ENCODE measurements around the gene PLXNA1.

PLXNA1 gene

DNA sequence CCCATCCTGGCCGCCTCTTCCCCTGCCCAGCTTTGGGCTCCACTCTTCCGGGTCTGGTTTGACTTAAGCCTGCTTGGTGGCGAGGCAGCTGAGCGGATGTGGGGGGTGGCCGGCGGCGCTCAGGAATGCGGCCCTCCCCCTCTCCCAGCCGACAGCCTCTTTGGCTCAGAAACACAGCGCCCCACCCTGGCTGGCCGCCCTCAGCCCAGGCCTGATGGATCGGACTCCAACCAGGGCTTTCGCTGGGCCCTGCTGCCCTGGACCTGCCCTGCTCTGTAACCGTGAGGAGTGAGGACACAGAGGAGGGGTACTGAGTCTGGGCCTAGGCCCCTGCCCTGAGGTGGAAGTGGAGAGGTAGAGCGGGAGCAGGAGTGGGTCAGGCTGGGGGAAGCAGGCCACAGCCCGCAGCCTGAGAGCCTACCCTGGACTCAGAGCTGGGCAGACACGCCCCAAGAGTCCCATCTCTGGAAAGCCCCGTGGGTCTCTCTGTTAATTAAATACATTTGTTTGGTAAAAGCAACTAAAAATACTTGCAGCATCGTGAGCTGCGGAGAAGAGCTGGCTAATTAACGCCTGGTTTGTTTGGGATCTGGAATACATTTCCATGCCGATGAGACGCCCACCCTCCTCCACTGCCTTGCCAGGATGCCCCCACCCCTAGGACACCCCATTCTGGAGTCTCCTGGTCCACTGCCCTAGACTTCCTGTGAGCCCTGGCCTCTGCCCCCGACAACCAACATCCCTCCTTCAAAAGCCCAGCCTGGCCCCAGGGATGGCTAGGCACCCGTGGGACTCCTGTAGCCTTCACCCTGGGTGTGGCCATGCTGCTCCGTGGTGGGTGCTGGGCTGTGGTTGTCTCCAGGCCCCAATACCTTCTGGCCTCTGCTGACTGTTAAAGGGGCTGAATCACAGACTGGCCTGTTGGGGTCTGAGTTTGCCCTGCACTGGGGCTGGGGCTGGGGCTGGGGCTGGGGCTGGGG lies 19.6 kb downstream of the PLXNA1 start:
- TF ChIP-seq, protein P1, sequence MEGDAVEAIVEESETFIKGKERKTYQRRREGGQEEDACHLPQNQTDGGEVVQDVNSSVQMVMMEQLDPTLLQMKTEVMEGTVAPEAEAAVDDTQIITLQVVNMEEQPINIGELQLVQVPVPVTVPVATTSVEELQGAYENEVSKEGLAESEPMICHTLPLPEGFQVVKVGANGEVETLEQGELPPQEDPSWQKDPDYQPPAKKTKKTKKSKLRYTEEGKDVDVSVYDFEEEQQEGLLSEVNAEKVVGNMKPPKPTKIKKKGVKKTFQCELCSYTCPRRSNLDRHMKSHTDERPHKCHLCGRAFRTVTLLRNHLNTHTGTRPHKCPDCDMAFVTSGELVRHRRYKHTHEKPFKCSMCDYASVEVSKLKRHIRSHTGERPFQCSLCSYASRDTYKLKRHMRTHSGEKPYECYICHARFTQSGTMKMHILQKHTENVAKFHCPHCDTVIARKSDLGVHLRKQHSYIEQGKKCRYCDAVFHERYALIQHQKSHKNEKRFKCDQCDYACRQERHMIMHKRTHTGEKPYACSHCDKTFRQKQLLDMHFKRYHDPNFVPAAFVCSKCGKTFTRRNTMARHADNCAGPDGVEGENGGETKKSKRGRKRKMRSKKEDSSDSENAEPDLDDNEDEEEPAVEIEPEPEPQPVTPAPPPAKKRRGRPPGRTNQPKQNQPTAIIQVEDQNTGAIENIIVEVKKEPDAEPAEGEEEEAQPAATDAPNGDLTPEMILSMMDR (IDR thresholded peaks at IDR 0.05), result no peak

DNA sequence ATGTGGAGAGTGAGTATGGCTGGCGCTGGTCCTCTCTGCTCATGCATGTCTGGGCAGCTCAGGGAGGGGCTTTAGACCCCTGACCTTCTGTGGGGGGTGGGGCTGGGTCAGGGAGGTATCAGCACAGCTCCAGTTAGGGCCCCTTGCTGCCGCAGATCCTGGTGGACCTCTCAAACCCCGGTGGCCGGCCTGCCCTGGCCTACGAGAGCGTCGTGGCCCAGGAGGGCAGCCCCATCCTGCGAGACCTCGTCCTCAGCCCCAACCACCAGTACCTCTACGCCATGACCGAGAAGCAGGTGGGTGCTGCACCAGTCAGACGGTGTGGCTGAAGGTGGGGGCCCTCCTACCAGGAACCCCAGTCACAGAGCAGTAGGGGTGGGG lies 20.2 kb downstream of the PLXNA1 start:
- TF ChIP-seq, protein P1 (IDR thresholded peaks at IDR 0.05), result no peak

DNA sequence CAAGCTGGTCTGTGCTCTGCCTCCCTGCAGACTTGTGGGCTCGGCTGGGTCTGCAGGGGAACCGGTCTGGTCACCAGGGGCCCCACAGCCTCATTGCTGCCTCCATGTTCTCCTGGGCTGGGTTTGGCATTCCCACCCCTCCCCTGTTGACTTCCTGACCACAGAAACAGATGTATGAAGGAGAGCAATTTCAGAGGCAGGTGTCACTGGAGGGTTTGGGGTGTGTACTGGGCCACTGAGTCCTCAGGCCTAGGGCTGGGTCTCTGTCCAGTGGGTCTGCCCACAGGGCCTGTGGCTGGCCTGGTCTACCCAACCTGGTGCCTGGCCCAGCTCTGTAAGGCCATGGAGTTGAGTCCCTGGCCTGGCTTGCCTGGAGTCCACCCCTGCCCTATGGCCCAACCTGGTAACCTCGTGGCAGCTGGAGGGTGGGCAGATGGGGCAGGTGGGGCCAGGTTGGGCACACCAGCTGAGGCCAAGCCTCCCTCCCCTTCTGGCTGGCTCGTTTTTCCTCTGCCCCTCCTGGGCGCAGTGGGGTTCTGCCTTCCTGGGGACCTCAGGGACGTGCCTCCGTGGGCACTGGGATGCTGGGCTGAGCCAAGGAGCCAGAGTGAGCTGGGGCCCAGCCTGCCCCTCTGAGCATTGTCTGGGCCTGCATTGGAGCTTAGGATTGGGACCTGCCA lies 20.8 kb downstream of the PLXNA1 start:
- TF ChIP-seq, protein P1 (IDR thresholded peaks at IDR 0.05), result no peak

DNA sequence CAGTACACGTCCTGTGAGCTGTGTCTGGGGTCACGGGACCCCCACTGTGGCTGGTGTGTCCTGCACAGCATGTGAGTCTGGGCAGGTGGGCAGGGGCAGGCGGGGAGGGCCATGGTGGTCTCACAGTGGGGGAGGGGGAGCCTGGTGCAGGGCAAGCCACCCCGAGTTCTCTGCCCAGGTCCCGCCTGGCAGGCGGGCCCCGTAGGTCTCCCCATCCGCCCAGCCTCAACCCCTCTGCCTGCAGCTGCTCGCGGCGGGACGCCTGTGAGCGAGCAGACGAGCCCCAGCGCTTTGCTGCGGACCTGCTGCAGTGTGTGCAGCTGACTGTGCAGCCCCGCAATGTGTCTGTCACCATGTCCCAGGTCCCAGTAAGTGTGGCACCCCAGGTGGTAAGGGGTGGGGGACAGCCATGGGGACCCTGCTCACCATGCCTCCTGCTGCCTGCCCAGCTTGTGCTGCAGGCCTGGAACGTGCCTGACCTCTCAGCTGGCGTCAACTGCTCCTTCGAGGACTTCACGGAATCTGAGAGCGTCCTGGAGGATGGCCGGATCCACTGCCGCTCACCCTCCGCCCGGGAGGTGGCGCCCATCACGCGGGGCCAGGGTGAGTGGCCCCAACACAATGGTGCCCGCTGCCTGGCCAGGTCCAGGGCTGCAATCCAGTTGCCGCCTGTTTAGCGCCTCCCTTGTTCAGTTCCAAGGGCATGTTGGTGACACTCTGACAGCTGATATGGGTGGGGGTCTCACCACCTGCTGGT lies 21.9 kb downstream of the PLXNA1 start:
- TF ChIP-seq, protein P1 (IDR thresholded peaks at IDR 0.05), result no peak

DNA sequence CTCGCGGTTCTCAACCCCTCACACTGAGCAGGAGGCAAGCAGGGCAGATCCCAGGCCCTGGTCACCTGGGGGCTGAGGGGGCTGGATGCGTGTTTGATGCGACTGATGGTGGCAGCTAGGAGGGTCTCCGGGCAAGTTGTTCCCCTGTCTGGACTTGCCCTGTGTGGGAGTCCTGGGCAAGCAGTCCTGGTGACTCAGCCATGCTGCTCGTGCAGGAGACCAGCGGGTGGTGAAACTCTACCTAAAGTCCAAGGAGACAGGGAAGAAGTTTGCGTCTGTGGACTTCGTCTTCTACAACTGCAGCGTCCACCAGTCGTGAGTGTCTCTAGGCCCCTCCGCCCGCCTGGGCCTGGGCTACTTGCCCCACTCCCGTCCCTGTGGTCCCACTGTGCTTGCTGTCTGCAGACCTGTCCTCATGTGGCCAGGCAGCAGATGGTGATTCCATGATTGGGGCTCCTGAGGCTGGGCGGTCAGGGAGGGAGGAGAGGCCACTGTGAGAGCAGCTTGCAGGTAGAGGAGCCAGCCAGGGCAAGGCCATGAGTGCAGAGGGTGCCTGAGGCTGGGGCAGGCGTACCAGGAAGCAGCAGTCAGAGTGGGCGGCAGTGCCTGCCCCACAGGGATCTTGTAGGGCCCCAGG lies 23.1 kb downstream of the PLXNA1 start:
- TF ChIP-seq, protein P1 (IDR thresholded peaks at IDR 0.05), result no peak

DNA sequence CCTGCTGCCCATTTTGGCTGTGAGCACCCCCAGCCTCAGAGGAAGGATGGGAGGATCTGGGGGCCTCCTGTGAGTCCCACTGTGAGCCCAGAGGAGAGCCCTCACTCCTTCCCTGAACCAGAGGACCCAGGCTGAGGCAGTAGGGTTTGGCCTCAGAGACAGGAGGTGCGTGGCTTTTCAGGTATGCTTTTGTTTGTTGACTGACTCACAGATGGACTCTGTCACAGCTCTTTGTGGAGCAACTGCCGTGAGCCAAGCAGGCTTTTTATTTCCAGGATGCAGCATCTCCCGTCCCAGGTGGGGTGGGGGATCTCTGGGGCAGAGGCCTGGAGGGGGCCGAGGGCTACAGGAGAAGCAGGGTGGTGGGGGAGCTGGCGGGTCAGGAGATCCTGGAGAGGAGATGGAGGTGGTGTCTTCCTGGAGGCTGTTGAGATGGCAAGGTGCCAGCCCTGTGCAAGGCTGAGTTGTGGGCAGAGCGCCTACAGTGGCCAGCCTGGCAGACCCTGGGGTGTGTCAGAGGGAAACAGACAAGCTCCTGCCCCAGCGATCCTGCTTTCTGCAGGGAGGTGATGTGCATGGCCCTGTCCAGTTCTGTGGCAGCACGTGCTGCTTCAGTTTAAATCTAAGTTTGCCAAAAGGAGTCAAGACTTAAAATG lies 24.0 kb downstream of the PLXNA1 start:
- TF ChIP-seq, protein P1 (IDR thresholded peaks at IDR 0.05), result no peak

Measured in LNCAP (cell line).